Measurements from ENCODE around the gene CBY3.

GRCh38 chr5:179668391-179668790 is 12.4 kb downstream of the CBY3 start:
- TF ChIP-seq CTCF (IDR thresholded peaks at IDR 0.05) (no peak), EP300 (IDR thresholded peaks at IDR 0.05) (no peak), POLR2A (IDR thresholded peaks at IDR 0.05) (no peak)
